H1 (cell line): ENCODE measurements around the gene ADGRL3. TPM values are rescaled to one million over a fixed set of nuclear protein-coding genes. Genes with fewer than 3 reads are reported as not detected.

Source experiments
- CTCF ChIA-PET: fragments of 300-600 bp; sonication (Branson Sonifier 250); formaldehyde crosslinking; loops from one replicate; lab custom pipeline; 2021; ENCODE audit not compliant: partially characterized antibody; lab: Charles Lee
- POLR2A ChIA-PET: fragments of 300-600 bp; sonication (Branson Sonifier 250); formaldehyde crosslinking; loops from one replicate; lab custom pipeline; 2021; ENCODE audit warnings: inconsistent platforms; ENCODE audit not compliant: partially characterized antibody; lab: Charles Lee
- DNase-seq, 2 experiments: peaks; one replicate each; pipeline versions ENCODE4 v3.0.0 to v3.0.0-alpha.2; 2010 to 2022; ENCODE audit warnings: low spot score in 2 of 2, low read depth in 1 of 2, mixed read lengths in 1 of 2
- FAIRE-seq: peaks from 2 replicates; lab custom pipeline; 2011; peaks lifted over from hg19 to GRCh38; lab: Jason Lieb, UNC
- H2AFZ ChIP-seq: 2 replicates; pipeline ENCODE4 v1.8.1; 2012; ENCODE audit warnings: low read length, inconsistent platforms
- H2AK5ac ChIP-seq: 2 replicates; pipeline ENCODE4 v1.6.1; 2013; ENCODE audit warnings: low read depth, low read length
- H2BK120ac ChIP-seq: replicated peaks from 2 replicates; pipeline ENCODE3; 2013; ENCODE audit warnings: low read depth, low read length, inconsistent platforms
- H2BK12ac ChIP-seq: 2 replicates; pipeline ENCODE4 v1.6.1; 2013; ENCODE audit warnings: low read depth, low read length
- H2BK15ac ChIP-seq: 2 replicates; pipeline ENCODE4 v1.6.1; 2013; ENCODE audit warnings: low read length
- H2BK20ac ChIP-seq: 2 replicates; pipeline ENCODE4 v1.6.1; 2013; ENCODE audit warnings: low read length
- H2BK5ac ChIP-seq: 2 replicates; pipeline ENCODE4 v1.6.1; 2013; ENCODE audit warnings: low read depth, low read length
- H3K14ac ChIP-seq: 2 replicates; pipeline ENCODE4 v1.6.1; 2013; ENCODE audit warnings: inconsistent platforms; ENCODE audit not compliant: insufficient read length
- H3K18ac ChIP-seq: 2 replicates; pipeline ENCODE4 v1.6.1; 2013; ENCODE audit warnings: low read length; ENCODE audit errors: extremely low read depth
- H3K23ac ChIP-seq: 2 replicates; pipeline ENCODE4 v1.6.1; 2013; ENCODE audit warnings: inconsistent platforms; ENCODE audit not compliant: insufficient read length
- H3K23me2 ChIP-seq: 2 replicates; pipeline ENCODE4 v1.6.1; 2013; ENCODE audit warnings: low read depth, low read length
- H3K27ac ChIP-seq: 2 replicates; pipeline ENCODE4 v1.6.1; 2011; ENCODE audit warnings: low read depth, low read length, inconsistent platforms
- H3K27me3 ChIP-seq, 4 experiments: replicated peaks in 1 of 4; 1 replicate in 1 of 4; 2 replicates in 3 of 4; pipeline versions ENCODE4 v1.6.1 to v1.8.1; 2011 to 2013; ENCODE audit warnings: low read length in 3 of 4, mild to moderate bottlenecking in 3 of 4, inconsistent platforms in 2 of 4, mixed read lengths in 2 of 4, moderate library complexity in 1 of 4; ENCODE audit not compliant: control insufficient read depth in 3 of 4, insufficient read depth in 3 of 4; ENCODE audit errors: extremely low read depth in 1 of 4
- H3K36me3 ChIP-seq, 4 experiments: 2 replicates each; pipeline versions ENCODE4 v1.6.1 to v1.8.1; 2011 to 2013; ENCODE audit warnings: mild to moderate bottlenecking in 4 of 4, low read length in 3 of 4, moderate library complexity in 2 of 4, control low read depth in 1 of 4, inconsistent platforms in 1 of 4; ENCODE audit not compliant: insufficient read depth in 4 of 4, control insufficient read depth in 2 of 4
- H3K4ac ChIP-seq: replicated peaks from 2 replicates; pipeline ENCODE3; 2013; ENCODE audit warnings: low read length, low read depth, mixed read lengths, inconsistent platforms; ENCODE audit not compliant: insufficient read length
- H3K4me1 ChIP-seq, 4 experiments: replicated peaks in 1 of 4; 1 replicate in 1 of 4; 2 replicates in 3 of 4; pipeline versions ENCODE4 v1.6.1 to v1.8.1; 2011 to 2013; ENCODE audit warnings: low read length in 3 of 4, inconsistent platforms in 2 of 4, mixed read lengths in 1 of 4; ENCODE audit not compliant: insufficient read depth in 4 of 4, control insufficient read depth in 3 of 4
- H3K4me2 ChIP-seq, 2 experiments: 2 replicates each; pipeline versions ENCODE4 v1.6.1 to v1.8.1; 2011 to 2013; ENCODE audit warnings: low read depth in 2 of 2, low read length in 2 of 2, control low read depth in 1 of 2, inconsistent platforms in 1 of 2, mild to moderate bottlenecking in 1 of 2; ENCODE audit not compliant: insufficient read depth in 1 of 2
- H3K4me3 ChIP-seq, 4 experiments: fragments of 200-600, 300-600 bp in 1 of 4; sonication (generic), shearing (Covaris generic), sonication (Bioruptor Twin) in 1 of 4; 2 replicates each; pipeline versions ENCODE4 v1.5.1 to v1.8.1; 2011 to 2016; ENCODE audit warnings: low read length in 4 of 4, low read depth in 3 of 4, control low read depth in 2 of 4, inconsistent platforms in 2 of 4, mild to moderate bottlenecking in 2 of 4, mixed read lengths in 1 of 4, moderate library complexity in 1 of 4; ENCODE audit not compliant: insufficient read depth in 2 of 4; ENCODE audit errors: extremely low read depth in 1 of 4
- H3K56ac ChIP-seq: replicated peaks from 2 replicates; pipeline ENCODE3; 2013; ENCODE audit warnings: low read depth, mild to moderate bottlenecking, mixed read lengths, low read length, inconsistent platforms; ENCODE audit not compliant: insufficient read length
- H3K79me1 ChIP-seq: 2 replicates; pipeline ENCODE4 v1.6.1; 2013; ENCODE audit warnings: low read depth, low read length, control low read depth
- H3K79me2 ChIP-seq, 2 experiments: 2 replicates each; pipeline versions ENCODE4 v1.6.1 to v1.8.1; 2012 to 2013; ENCODE audit warnings: low read length in 2 of 2, mild to moderate bottlenecking in 2 of 2, inconsistent platforms in 1 of 2; ENCODE audit not compliant: insufficient read depth in 2 of 2, control insufficient read depth in 1 of 2
- H3K9ac ChIP-seq, 4 experiments: replicated peaks in 1 of 4; 1 replicate in 1 of 4; 2 replicates in 3 of 4; pipeline versions ENCODE4 v1.6.1 to v1.8.1; 2011 to 2013; ENCODE audit warnings: low read depth in 3 of 4, low read length in 3 of 4, control low read depth in 2 of 4, mild to moderate bottlenecking in 2 of 4, moderate library complexity in 2 of 4, inconsistent platforms in 1 of 4; ENCODE audit errors: extremely low read depth in 1 of 4
- H3K9me3 ChIP-seq, 2 experiments: 2 replicates each; pipeline versions ENCODE4 v1.6.1 to v1.8.1; 2012 to 2013; ENCODE audit warnings: mild to moderate bottlenecking in 2 of 2, moderate library complexity in 2 of 2, control low read depth in 1 of 2, inconsistent platforms in 1 of 2, low read depth in 1 of 2, low read length in 1 of 2, mixed read lengths in 1 of 2; ENCODE audit not compliant: insufficient read depth in 2 of 2
- H4K20me1 ChIP-seq, 2 experiments: replicated peaks in 1 of 2; 2 replicates each; pipeline versions ENCODE3 to v1.8.1; 2011 to 2013; ENCODE audit warnings: inconsistent platforms in 2 of 2, low read length in 2 of 2, mild to moderate bottlenecking in 1 of 2; ENCODE audit not compliant: insufficient read depth in 2 of 2, control insufficient read depth in 1 of 2
- H4K5ac ChIP-seq: 2 replicates; pipeline ENCODE4 v1.6.1; 2013; ENCODE audit warnings: low read length, low read depth, mixed read lengths, inconsistent platforms; ENCODE audit not compliant: insufficient read length
- H4K8ac ChIP-seq: 2 replicates; pipeline ENCODE4 v1.8.0; 2013; ENCODE audit warnings: mild to moderate bottlenecking, moderate library complexity, low read length, inconsistent platforms; ENCODE audit not compliant: insufficient read depth; ENCODE audit errors: extremely low read depth
- H4K91ac ChIP-seq: replicated peaks from 2 replicates; pipeline ENCODE3; 2013; ENCODE audit warnings: low read length, mixed read lengths, inconsistent platforms; ENCODE audit not compliant: insufficient read length
- ATF2 ChIP-seq: IDR thresholded peaks from 2 replicates; pipeline ENCODE4 v1.6.1; 2012; ENCODE audit warnings: low read length, inconsistent platforms
- EP300 ChIP-seq, 2 experiments: IDR thresholded peaks; 1 replicate in 1 of 2; 2 replicates in 1 of 2; pipeline ENCODE4 v1.6.1; 2011 to 2012; ENCODE audit warnings: low read depth in 2 of 2, low read length in 2 of 2, mild to moderate bottlenecking in 2 of 2, borderline replicate concordance in 1 of 2, inconsistent platforms in 1 of 2, moderate library complexity in 1 of 2
- EZH2 ChIP-seq: fragments of 200-600 bp; sonication (generic); IDR thresholded peaks from 2 replicates; pipeline ENCODE4 v1.7.1; 2012; ENCODE audit warnings: low read depth, mild to moderate bottlenecking, moderate library complexity, low read length, inconsistent platforms; ENCODE audit not compliant: severe bottlenecking
- KDM4A ChIP-seq: IDR thresholded peaks from one replicate; pipeline ENCODE4 v1.7.1; 2012; ENCODE audit warnings: low read depth, mild to moderate bottlenecking, moderate library complexity, low read length, inconsistent platforms; ENCODE audit not compliant: severe bottlenecking
- MAX ChIP-seq: IDR thresholded peaks from 2 replicates; pipeline ENCODE4 v1.6.1; 2012; ENCODE audit warnings: inconsistent platforms
- POLR2A ChIP-seq, 2 experiments: IDR thresholded peaks; 1 replicate in 1 of 2; 2 replicates in 1 of 2; pipeline ENCODE4 v1.6.1; 2011; ENCODE audit warnings: low read depth in 2 of 2, low read length in 2 of 2, mild to moderate bottlenecking in 2 of 2; ENCODE audit errors: control extremely low read depth in 1 of 2
- RBBP5 ChIP-seq: IDR thresholded peaks from 2 replicates; pipeline ENCODE4 v1.7.1; 2012; ENCODE audit warnings: low read depth, mild to moderate bottlenecking, inconsistent platforms, low read length, moderate library complexity, borderline replicate concordance
- SAP30 ChIP-seq: fragments of 300-600 bp; sonication (generic); IDR thresholded peaks from 2 replicates; pipeline ENCODE4 v1.7.1; 2012; ENCODE audit warnings: low read length, moderate library complexity, mild to moderate bottlenecking, inconsistent platforms; ENCODE audit not compliant: insufficient read depth, insufficient replicate concordance
- SIRT6 ChIP-seq: IDR thresholded peaks from one replicate; pipeline ENCODE4 v1.7.1; 2012; ENCODE audit warnings: low read length, inconsistent platforms
- SUZ12 ChIP-seq: fragments of 200-600 bp; sonication (generic); IDR thresholded peaks from 2 replicates; pipeline ENCODE4 v1.6.1; 2012; ENCODE audit warnings: mild to moderate bottlenecking, inconsistent platforms, low read length, moderate library complexity, mixed read lengths
- ZNF274 ChIP-seq: IDR thresholded peaks from 2 replicates; pipeline ENCODE4 v1.7.0; 2012; ENCODE audit warnings: low read length, borderline replicate concordance; ENCODE audit errors: extremely low read depth
- WGBS, 2 experiments: shearing (Covaris generic) in 1 of 2; methylation state at CpG; one replicate each; pipeline versions ENCODE4 v1.1.6 to v1.1.7; 2013 to 2015; ENCODE audit warnings: low lambda C conversion rate in 2 of 2, mixed read lengths in 2 of 2, inconsistent platforms in 1 of 2, low coverage in 1 of 2, missing lambda C conversion rate in 1 of 2; ENCODE audit not compliant: insufficient replicate concordance in 2 of 2, insufficient coverage in 1 of 2, insufficient read length in 1 of 2; ENCODE audit errors: extremely low coverage in 1 of 2, missing lambda C conversion rate in 1 of 2; 5-methylcytosine and 5-hydroxymethylcytosine counted together
- polyA plus RNA-seq, 7 experiments: library from polyadenylated mRNA; depleted of rRNA in 3 of 7; stranded (reverse) in 5 of 7; unstranded in 2 of 7; fragments of >200 nt in 5 of 7; fragments of 200-250 nt in 2 of 7; gene quantifications; 1 replicate in 5 of 7; 2 replicates in 1 of 7; 4 replicates in 1 of 7; pipeline versions ENCODE4 v1.2.1 to v1.2.3, GENCODE V29; 2011 to 2013; ENCODE audit warnings: missing spikeins in 2 of 7, mixed read lengths in 2 of 7
- total RNA-seq: library from RNA; stranded (reverse); fragmentation: NEBNext Ultra II Directional; extraction: Animal tissue kit (Norgen Biotek cat#: 25700); gene quantifications from 2 replicates; pipeline ENCODE4 v1.2.1, GENCODE V29; 2021

ADGRL3 gene
- total and polyA plus RNA-seq, 2 of the 8 experiments (the other 6 are each of a cell fraction or from before 2014, with no cell fraction given), result 6.6 to 13.0 TPM

GRCh38 chr4:61520681-61521160 is 320.6 kb downstream of the ADGRL3 start:
- no peaks in the 10 kb centered on the region for H3K79me1 ChIP-seq
- H3K9ac ChIP-seq, result no peak overlapping the region
- no peaks in the 10 kb centered on the region for H3K27me3 ChIP-seq
- H2BK15ac ChIP-seq, result no peak overlapping the region
- H4K5ac ChIP-seq, result no peak overlapping the region
- H3K4me2 ChIP-seq, result peak overlapping the region; percentile 19 to 27; a peak in 1 of 4 replicates
- no peak overlapping the region for H3K23ac ChIP-seq
- H2BK12ac ChIP-seq, result peak overlapping the region; percentile 30; the same call in 1 of the 2 replicates
- H4K8ac ChIP-seq, result no peak overlapping the region
- no peak overlapping the region for H3K14ac ChIP-seq
- FAIRE-seq (peak; percentile 70), DNase-seq (no peak)
- H2BK120ac ChIP-seq, result no peak overlapping the region
- H3K56ac ChIP-seq, result no peak overlapping the region
- no peaks in the 10 kb centered on the region for H3K9me3 ChIP-seq
- H3K4me1 ChIP-seq, result peaks cover 0 to 14% (median 10%) of the 10 kb centered on the region in 4 experiments; a peak in 6 of 7 replicates
- H3K79me2 ChIP-seq, result no peaks in the 10 kb centered on the region
- H3K36me3 ChIP-seq, result no peaks in the 10 kb centered on the region
- no peak overlapping the region for H3K27ac ChIP-seq
- H2AFZ ChIP-seq, result no peak overlapping the region
- no peak overlapping the region for H2AK5ac ChIP-seq
- H3K23me2 ChIP-seq, result no peaks in the 10 kb centered on the region; the same call in 1 of the 2 replicates
- H3K18ac ChIP-seq, result no peak overlapping the region
- H2BK5ac ChIP-seq, result peak overlapping the region; percentile 45; the same call in 1 of the 2 replicates
- peak overlapping the region in 1 of 4 experiments; percentile 14; a peak in 1 of 8 replicates for H3K4me3 ChIP-seq
- H4K91ac ChIP-seq, result no peak overlapping the region
- H4K20me1 ChIP-seq, result no peaks in the 10 kb centered on the region
- CTCF ChIA-PET, result interaction anchor here (0.6 to 0.7 kb wide), 2 partner anchors 11 to 695 kb away, joined by 3 to 4 read pairs; no protein-coding TSS in a partner anchor
- H3K4ac ChIP-seq, result no peak overlapping the region
- WGBS, 2 experiments, result 44% methylated on average over 1 of the region's 1 CpG; no CpG with 5 or more reads in 1 of the 2 experiments
- POLR2A ChIA-PET, result no interaction called here
- H2BK20ac ChIP-seq, result no peak overlapping the region
- no peak for TF ChIP-seq SAP30
- TF ChIP-seq POLR2A (IDR thresholded peaks at IDR 0.05; ENCODE audit: control extremely low read depth in 1 of 2, low read depth in 2 of 2, low read length in 2 of 2), result no peak
- TF ChIP-seq KDM4A, result no peak
- no peak for TF ChIP-seq EP300 (IDR thresholded peaks at IDR 0.05; ENCODE audit: borderline replicate concordance in 1 of 2, low read depth in 2 of 2, low read length in 2 of 2)
- TF ChIP-seq ZNF274, result no peak
- TF ChIP-seq EZH2, result no peak
- TF ChIP-seq SIRT6, result no peak
- TF ChIP-seq MAX, result no peak
- TF ChIP-seq SUZ12, result no peak
- no peak for TF ChIP-seq ATF2
- no peak for TF ChIP-seq RBBP5
